Right atrium auricular region (tissue), 2 donors: ENCODE data around the gene CD276. TPM values are rescaled to one million over a fixed set of nuclear protein-coding genes. Genes with fewer than 3 reads are reported as not detected.

Experiments
- DNase-seq: peaks from one replicate; pipeline ENCODE4 v3.0.0-alpha.2; 2019; ENCODE audit warnings: low spot score
- H3K27ac ChIP-seq, 2 donors: fragments of 200-600 bp; sonication (generic); 1 replicate in 1 of 2; 2 replicates in 1 of 2; pipeline ENCODE4 v1.5.1; 2016 to 2019
- H3K27me3 ChIP-seq, 2 donors: fragments of 200-600 bp; sonication (generic); one replicate each; pipeline versions ENCODE4 v1.5.1 to v1.6.0; 2017 to 2019
- H3K36me3 ChIP-seq: fragments of 200-600 bp; sonication (generic); one replicate; pipeline ENCODE4 v1.5.1; 2016
- H3K4me1 ChIP-seq, 2 donors: fragments of 200-600 bp; sonication (generic); one replicate each; pipeline versions ENCODE4 v1.5.1 to v1.6.0; 2017 to 2019
- H3K4me3 ChIP-seq, 2 donors: fragments of 200-600 bp; sonication (generic); 1 replicate in 1 of 2; 2 replicates in 1 of 2; pipeline ENCODE4 v1.5.1; 2017 to 2019; ENCODE audit warnings: mild to moderate bottlenecking in 1 of 2, moderate library complexity in 1 of 2
- H3K9me3 ChIP-seq, 2 donors: fragments of 200-600 bp; sonication (generic); one replicate each; pipeline ENCODE4 v1.5.1; 2019
- total RNA-seq, 2 donors: library from RNA; depleted of rRNA; stranded (reverse); fragments of >200 nt; gene quantifications; one replicate each; pipeline ENCODE4 v1.1.0, GENCODE V29; 2016
- TF ChIP-seq, protein P1 (sequence below), 2 donors: fragments of 200-600 bp; sonication (generic); IDR thresholded peaks; one replicate each; pipeline ENCODE4 v1.5.1; 2019; ENCODE audit warnings: antibody characterized with exemption in 2 of 2

Gene CD276
- total RNA-seq, 2 donors from 2014 or later = 31.2 to 60.4 TPM

GRCh38 chr15:73740152-73741048, 56.2 kb downstream of the CD276 start:
- no peaks in the 10 kb centered on the region for H3K9me3 ChIP-seq
- no peak overlapping the region for H3K27ac ChIP-seq
- peaks cover 0 to 20% of the 10 kb centered on the region in 2 donors for H3K4me1 ChIP-seq
- no peak overlapping the region for H3K4me3 ChIP-seq
- no peaks in the 10 kb centered on the region for H3K36me3 ChIP-seq
- H3K27me3 ChIP-seq = no peaks in the 10 kb centered on the region
- DNase-seq = no peak
- TF ChIP-seq, protein P1, sequence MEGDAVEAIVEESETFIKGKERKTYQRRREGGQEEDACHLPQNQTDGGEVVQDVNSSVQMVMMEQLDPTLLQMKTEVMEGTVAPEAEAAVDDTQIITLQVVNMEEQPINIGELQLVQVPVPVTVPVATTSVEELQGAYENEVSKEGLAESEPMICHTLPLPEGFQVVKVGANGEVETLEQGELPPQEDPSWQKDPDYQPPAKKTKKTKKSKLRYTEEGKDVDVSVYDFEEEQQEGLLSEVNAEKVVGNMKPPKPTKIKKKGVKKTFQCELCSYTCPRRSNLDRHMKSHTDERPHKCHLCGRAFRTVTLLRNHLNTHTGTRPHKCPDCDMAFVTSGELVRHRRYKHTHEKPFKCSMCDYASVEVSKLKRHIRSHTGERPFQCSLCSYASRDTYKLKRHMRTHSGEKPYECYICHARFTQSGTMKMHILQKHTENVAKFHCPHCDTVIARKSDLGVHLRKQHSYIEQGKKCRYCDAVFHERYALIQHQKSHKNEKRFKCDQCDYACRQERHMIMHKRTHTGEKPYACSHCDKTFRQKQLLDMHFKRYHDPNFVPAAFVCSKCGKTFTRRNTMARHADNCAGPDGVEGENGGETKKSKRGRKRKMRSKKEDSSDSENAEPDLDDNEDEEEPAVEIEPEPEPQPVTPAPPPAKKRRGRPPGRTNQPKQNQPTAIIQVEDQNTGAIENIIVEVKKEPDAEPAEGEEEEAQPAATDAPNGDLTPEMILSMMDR (IDR thresholded peaks at IDR 0.05) = no peak

DNA sequence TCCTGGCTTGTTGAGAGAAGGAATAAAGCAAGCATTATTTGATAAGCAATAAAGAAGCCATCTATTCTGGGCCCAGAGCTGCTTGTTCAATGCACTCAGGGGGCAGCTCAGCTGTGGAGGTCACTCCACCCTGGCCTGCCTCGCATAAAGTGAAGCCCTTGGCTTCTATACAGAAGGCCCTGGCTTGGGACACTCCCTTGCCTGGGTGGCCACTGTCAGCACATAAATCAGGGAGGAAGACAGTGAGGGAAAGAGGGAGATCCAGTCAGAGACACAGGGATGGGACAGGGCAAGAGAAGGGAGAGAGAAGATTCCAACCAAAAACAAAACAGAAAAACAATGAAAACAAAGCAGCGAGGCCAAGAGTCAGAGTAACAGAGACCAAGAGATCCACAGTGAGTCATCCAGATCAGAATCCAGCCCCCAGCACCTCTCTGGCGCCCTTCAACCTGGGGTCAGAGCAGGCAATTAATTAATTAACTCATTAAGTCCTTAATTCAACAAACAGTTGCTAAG, 57.2 kb downstream of the CD276 start:
- no peak overlapping the region for H3K27ac ChIP-seq
- no peaks in the 10 kb centered on the region for H3K9me3 ChIP-seq
- no peaks in the 10 kb centered on the region for H3K27me3 ChIP-seq
- no peaks in the 10 kb centered on the region for H3K36me3 ChIP-seq
- no peak for DNase-seq
- H3K4me3 ChIP-seq = no peak overlapping the region
- H3K4me1 ChIP-seq = peaks cover 0 to 21% of the 10 kb centered on the region in 2 donors
- TF ChIP-seq, protein P1 (IDR thresholded peaks at IDR 0.05) = no peak

DNA sequence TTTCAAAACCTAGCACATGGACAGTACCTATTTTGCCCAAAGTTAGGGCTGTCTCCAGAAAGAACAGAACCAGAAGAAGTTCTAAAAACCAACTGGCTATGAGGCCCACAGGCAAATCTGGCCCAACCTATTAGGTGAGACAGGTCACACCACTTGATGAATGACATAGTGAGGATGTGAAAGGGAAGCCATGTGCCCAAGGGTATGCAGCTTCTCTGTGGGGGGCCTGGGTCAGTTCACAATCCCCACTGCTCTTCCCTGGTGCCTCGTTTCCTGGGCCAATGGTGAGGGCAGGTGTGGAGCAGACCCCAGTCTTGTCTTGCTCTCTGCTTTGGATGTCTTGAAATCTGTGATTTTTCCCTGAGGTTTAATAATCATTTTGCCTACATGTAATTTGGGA, 60.1 kb downstream of the CD276 start:
- Histone ChIP-seq H3K36me3 (no peaks in the 10 kb centered on the region), H3K9me3 (no peaks in the 10 kb centered on the region), H3K4me1 (peaks cover 0 to 30% of the 10 kb centered on the region in 2 donors), H3K27ac (no peak overlapping the region), H3K27me3 (no peaks in the 10 kb centered on the region), H3K4me3 (no peak overlapping the region)
- no peak for DNase-seq
- TF ChIP-seq, protein P1 (IDR thresholded peaks at IDR 0.05) = no peak

GRCh38 chr15:73745073-73745472, 60.9 kb downstream of the CD276 start:
- no peak for DNase-seq
- peaks cover 0 to 30% of the 10 kb centered on the region in 2 donors for H3K4me1 ChIP-seq

GRCh38 chr15:73746261-73746660, 62.1 kb downstream of the CD276 start:
- H3K27me3 ChIP-seq = no peaks in the 10 kb centered on the region
- H3K4me3 ChIP-seq = no peak overlapping the region
- H3K4me1 ChIP-seq = peaks cover 0 to 39% of the 10 kb centered on the region in 2 donors
- no peak for DNase-seq
- no peaks in the 10 kb centered on the region for H3K9me3 ChIP-seq
- H3K36me3 ChIP-seq = no peaks in the 10 kb centered on the region
- H3K27ac ChIP-seq = no peak overlapping the region
- TF ChIP-seq, protein P1 (IDR thresholded peaks at IDR 0.05) = no peak

More at GRCh38 chr15:73745073-73745472, 60.9 kb downstream of the CD276 start:
- no peak overlapping the region for H3K4me3 ChIP-seq
- TF ChIP-seq, protein P1 (IDR thresholded peaks at IDR 0.05) = no peak
- no peaks in the 10 kb centered on the region for H3K27me3 ChIP-seq
- H3K9me3 ChIP-seq = no peaks in the 10 kb centered on the region
- H3K36me3 ChIP-seq = no peaks in the 10 kb centered on the region
- H3K27ac ChIP-seq = no peak overlapping the region
